Epithelial cell of esophagus (primary cell): ENCODE data around the gene OST4.
"Not testable (repeated sequence)": the region's sequence is repeated elsewhere in the genome, so short reads cannot be mapped to it uniquely, and the experiment has no call there.

ENCODE experiments used
- DNase-seq: peaks from one replicate; pipeline ENCODE4 v3.0.0; 2010; ENCODE audit warnings: low read depth
- H3K4me3 ChIP-seq: 2 replicates; pipeline ENCODE4 v1.5.1; 2011; ENCODE audit warnings: mild to moderate bottlenecking, low read length, control low read depth
- TF ChIP-seq, protein P1 (sequence below): IDR thresholded peaks from 2 replicates; pipeline ENCODE4 v1.5.1; 2011; ENCODE audit warnings: low read depth, mild to moderate bottlenecking, low read length, control low read depth, inconsistent platforms; ENCODE audit not compliant: insufficient read depth; ENCODE audit errors: missing control alignments

The OST4 gene

DNA sequence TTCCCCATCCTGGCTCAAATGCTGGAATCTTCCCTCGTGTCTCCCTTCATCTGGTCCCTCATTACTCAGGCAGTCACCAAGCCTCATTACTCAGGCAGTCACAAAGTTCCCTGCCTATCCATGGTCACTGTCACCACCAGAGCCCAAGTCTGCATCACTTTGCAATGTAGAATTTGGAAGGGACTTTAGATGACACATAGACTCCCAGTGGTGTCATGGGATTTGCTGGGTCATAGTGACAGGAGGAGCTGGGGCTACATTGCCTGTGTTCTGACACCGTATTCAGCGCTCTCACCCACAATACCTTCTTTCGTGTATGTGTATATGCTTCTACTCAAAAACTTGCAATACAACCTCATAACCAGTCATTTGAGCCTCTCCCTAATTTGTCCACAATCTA is 4.9 kb upstream of the OST4 start:
- H3K4me3 ChIP-seq: no peak overlapping the region
- DNase-seq: no peak
- TF ChIP-seq, protein P1, sequence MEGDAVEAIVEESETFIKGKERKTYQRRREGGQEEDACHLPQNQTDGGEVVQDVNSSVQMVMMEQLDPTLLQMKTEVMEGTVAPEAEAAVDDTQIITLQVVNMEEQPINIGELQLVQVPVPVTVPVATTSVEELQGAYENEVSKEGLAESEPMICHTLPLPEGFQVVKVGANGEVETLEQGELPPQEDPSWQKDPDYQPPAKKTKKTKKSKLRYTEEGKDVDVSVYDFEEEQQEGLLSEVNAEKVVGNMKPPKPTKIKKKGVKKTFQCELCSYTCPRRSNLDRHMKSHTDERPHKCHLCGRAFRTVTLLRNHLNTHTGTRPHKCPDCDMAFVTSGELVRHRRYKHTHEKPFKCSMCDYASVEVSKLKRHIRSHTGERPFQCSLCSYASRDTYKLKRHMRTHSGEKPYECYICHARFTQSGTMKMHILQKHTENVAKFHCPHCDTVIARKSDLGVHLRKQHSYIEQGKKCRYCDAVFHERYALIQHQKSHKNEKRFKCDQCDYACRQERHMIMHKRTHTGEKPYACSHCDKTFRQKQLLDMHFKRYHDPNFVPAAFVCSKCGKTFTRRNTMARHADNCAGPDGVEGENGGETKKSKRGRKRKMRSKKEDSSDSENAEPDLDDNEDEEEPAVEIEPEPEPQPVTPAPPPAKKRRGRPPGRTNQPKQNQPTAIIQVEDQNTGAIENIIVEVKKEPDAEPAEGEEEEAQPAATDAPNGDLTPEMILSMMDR: no peak

DNA sequence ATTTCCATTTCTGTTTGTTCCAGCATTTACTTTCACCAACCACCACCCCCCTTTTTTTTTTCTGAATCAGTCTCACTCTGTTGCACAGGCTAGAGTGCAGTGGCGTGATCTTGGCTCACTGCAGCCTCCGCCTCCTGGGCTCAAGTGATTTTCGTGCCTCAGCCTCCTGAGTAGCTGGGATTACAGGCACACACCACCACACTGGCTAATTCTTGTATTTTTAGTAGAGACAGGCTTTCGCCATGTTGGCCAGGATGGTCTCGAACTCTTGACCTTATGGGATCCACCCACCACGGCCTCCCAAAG is 4.1 kb upstream of the OST4 start:
- DNase-seq, H3K4me3 ChIP-seq: not testable (repeated sequence)

- TF ChIP-seq, protein P1: no peak
- DNase-seq: no peak
- no peak overlapping the region for H3K4me3 ChIP-seq
Measured at GRCh38 chr2:27074738-27075565, 3.5 kb upstream of the OST4 start.

DNA sequence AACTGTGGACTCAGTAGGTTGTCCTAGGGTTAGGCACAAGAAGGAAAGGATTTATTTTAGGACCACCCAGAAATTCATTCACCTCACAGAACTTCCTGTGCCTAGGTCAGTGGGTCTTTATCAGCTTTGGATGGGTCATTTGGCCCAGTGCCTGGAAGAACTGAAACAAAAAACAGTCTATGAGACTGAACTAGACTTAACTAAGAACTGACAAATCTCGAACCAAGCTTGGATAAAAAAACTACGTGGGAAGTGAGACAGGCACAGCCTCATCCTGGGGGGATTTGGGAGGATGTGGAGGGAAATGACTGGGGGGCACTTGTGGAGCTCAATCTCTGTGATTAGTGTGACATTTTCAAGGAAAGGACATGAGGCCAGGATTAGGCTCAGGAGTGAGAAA is 2.3 kb upstream of the OST4 start:
- no peak overlapping the region for H3K4me3 ChIP-seq
- DNase-seq: no peak
- TF ChIP-seq, protein P1: no peak

- TF ChIP-seq, protein P1: no peak
- H3K4me3 ChIP-seq: no peak overlapping the region
- no peak for DNase-seq
Measured at GRCh38 chr2:27072920-27073319, 1.5 kb upstream of the OST4 start.

DNA sequence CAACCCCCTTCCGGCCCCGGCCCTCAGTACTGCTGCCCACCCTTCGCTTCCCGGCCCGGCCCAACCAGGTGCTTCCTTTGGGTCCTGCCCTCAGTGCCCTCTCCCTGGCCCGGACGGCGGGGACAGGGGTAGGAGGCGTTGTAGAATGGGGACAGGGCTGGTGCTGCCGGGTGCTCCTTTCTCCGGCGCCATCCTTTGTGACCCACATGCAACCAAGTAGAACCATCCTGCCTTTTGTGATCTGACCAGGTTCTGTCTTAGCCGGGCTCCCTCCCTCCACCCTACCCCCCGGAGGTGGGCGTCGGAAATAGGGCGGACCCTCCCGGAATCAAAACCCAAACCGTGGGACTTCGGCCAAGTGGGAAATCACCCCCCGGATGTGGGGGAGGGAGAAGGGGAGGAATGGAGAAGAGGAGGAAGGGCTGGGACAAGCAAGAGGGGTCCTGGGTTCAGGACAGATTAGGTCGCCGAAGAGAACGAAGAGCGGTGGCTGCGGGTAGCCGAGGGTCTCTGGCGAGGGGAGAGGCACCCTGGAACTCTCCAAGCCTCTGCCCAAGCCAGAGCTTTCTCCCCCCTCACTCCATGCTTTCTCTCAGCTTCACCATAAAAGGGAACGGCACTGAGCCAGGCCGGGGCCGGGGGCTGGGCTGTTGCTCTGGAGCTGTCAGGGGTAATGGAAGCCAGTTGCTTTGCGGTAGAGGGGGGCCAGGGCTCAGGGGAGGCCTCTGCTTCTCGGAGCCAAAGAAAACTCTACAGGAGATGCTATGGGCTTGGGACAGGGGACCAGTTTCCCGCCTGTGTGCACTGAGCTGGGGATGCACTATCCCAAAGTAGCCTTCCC is 756 bp upstream of the OST4 start:
- peak overlapping the region; percentile 60 for H3K4me3 ChIP-seq
- DNase-seq: no peak
- TF ChIP-seq, protein P1: no peak

GRCh38 chr2:27070653-27071276 is 689 bp downstream of the OST4 start:
- no peak for DNase-seq
- TF ChIP-seq, protein P1: no peak
- peak overlapping the region; percentile 99 for H3K4me3 ChIP-seq
